Measurements from ENCODE around the gene FTH1.

Gene FTH1

DNA sequence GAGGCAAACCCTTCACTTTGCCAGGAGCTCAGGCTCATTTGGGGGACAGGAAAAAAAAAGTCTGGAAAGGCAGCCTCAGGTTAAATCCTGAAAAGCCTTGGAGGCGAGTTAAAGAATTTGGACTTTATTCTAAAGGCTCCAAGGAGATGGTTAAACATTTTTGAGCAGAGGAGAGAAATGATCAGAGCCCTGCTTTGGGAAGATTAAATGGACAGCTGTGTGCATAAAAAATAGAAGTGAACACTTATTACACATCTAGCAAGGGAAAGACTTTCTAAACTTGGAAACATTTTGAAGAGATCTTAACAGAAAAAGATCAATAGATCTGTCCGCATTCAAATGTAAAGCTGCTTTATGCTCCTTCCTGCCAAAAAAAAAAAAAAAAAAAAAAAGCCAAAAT is 41.7 kb downstream of the FTH1 start:
- Histone ChIP-seq H3K36me3 (ENCODE audit: control insufficient read depth, insufficient read depth, low read length) (no peaks in the 10 kb centered on the region), H3K9me3 (ENCODE audit: control insufficient read depth, low read length) (no peaks in the 10 kb centered on the region), H3K27me3 (ENCODE audit: control insufficient read depth, insufficient read depth, low read length, poor library complexity, severe bottlenecking) (no peaks in the 10 kb centered on the region), H3K4me1 (ENCODE audit: control insufficient read depth, insufficient read depth, low read length) (peaks cover 17% of the 10 kb centered on the region), H3K4me3 (ENCODE audit: insufficient read depth, low read depth, low read length) (no peak overlapping the region), H3K27ac (ENCODE audit: insufficient read depth, low read depth, low read length, poor library complexity, severe bottlenecking) (no peak overlapping the region)
- 88 to 91% methylated on average over 2 of the region's 2 CpGs for WGBS, 2 experiments

DNA sequence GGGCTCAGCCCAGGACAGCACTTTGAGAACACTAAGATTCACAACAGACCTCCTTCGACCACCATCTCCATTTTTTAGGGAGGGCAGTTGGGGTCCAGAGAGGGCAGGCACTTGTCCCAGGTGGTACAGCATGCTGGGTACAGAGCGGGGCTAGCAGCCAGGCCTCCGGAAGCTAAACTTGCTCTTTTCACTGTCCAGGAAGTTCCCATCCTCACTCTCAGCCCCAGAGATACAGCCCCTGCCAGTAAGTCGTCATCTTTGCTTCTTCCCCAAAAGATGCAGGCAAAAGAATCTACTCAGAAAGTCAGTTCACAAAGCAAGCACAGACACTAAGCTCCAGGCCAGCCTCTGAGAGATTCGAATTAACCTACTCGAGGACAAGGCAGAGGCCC is 43.4 kb downstream of the FTH1 start:
- Histone ChIP-seq H3K27ac (ENCODE audit: insufficient read depth, low read depth, low read length, poor library complexity, severe bottlenecking) (no peak overlapping the region), H3K9me3 (ENCODE audit: control insufficient read depth, low read length) (no peaks in the 10 kb centered on the region), H3K4me1 (ENCODE audit: control insufficient read depth, insufficient read depth, low read length) (peaks cover 20% of the 10 kb centered on the region), H3K36me3 (ENCODE audit: control insufficient read depth, insufficient read depth, low read length) (no peaks in the 10 kb centered on the region), H3K4me3 (ENCODE audit: insufficient read depth, low read depth, low read length) (no peak overlapping the region), H3K27me3 (ENCODE audit: control insufficient read depth, insufficient read depth, low read length, poor library complexity, severe bottlenecking) (no peaks in the 10 kb centered on the region)
- 83 to 85% methylated on average over 6 of the region's 6 CpGs for WGBS, 2 experiments

DNA sequence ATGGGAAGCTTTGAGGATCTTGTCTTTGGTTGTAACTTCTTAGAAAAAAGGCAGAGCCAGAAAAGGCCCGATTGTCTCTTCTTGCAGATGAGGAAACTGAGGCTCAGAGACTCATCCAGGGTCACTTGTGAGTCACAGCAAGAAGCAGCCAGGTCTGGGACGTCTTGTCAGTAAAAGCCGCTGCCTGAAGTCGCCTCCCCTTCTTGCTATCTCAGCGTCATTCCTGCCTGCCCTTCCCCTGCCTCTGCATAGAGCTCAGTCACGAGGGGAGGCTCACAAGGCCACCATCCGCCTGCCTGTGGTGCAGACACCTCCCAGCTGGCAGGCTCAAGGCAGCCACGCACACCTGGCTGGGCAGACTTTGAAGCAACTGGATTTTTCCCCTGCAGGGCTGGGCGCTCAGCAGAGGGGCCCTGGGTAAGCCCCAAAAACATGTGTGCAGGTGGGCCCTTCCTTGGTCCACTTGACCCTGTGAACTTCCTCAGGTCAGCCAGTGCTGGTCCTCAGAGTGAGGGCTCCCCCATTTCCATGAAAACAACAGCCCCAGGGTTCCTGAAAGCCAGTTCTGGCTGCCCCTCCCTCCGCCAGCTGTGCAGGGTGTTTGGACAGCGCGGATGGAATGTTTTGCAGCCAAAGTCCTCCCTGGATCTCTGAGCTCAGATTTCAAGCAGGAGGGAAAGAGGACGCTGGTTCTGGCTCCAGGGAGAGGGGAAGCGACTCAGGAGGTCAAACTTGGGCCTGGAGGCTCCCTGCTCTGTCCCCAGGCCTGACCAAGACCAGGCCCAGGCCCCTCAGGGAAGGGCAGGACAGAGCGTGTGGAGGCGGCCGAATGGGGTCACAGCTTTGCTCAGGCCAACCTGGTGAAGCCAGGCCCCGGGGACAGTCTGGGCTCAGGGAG is 44.0 kb downstream of the FTH1 start:
- H3K27me3 ChIP-seq (ENCODE audit: control insufficient read depth, insufficient read depth, low read length, poor library complexity, severe bottlenecking): peaks cover 3% of the 10 kb centered on the region
- no peaks in the 10 kb centered on the region for H3K36me3 ChIP-seq (ENCODE audit: control insufficient read depth, insufficient read depth, low read length)
- 38% methylated on average over 18 of the region's 18 CpGs for WGBS, 2 experiments
- H3K27ac ChIP-seq (ENCODE audit: insufficient read depth, low read depth, low read length, poor library complexity, severe bottlenecking): peak overlapping the region; percentile 36
- no peak overlapping the region for H3K4me3 ChIP-seq (ENCODE audit: insufficient read depth, low read depth, low read length)
- H3K4me1 ChIP-seq (ENCODE audit: control insufficient read depth, insufficient read depth, low read length): peaks cover 24% of the 10 kb centered on the region
- H3K9me3 ChIP-seq (ENCODE audit: control insufficient read depth, low read length): no peaks in the 10 kb centered on the region

GRCh38 chr11:61922539-61922938 is 44.9 kb downstream of the FTH1 start:
- Histone ChIP-seq H3K36me3 (ENCODE audit: control insufficient read depth, insufficient read depth, low read length) (no peaks in the 10 kb centered on the region), H3K27ac (ENCODE audit: insufficient read depth, low read depth, low read length, poor library complexity, severe bottlenecking) (no peak overlapping the region), H3K27me3 (ENCODE audit: control insufficient read depth, insufficient read depth, low read length, poor library complexity, severe bottlenecking) (peaks cover 12% of the 10 kb centered on the region), H3K4me3 (ENCODE audit: insufficient read depth, low read depth, low read length) (no peak overlapping the region), H3K9me3 (ENCODE audit: control insufficient read depth, low read length) (no peaks in the 10 kb centered on the region), H3K4me1 (ENCODE audit: control insufficient read depth, insufficient read depth, low read length) (peaks cover 24% of the 10 kb centered on the region)
- 73 to 77% methylated on average over 6 of the region's 6 CpGs for WGBS, 2 experiments

DNA sequence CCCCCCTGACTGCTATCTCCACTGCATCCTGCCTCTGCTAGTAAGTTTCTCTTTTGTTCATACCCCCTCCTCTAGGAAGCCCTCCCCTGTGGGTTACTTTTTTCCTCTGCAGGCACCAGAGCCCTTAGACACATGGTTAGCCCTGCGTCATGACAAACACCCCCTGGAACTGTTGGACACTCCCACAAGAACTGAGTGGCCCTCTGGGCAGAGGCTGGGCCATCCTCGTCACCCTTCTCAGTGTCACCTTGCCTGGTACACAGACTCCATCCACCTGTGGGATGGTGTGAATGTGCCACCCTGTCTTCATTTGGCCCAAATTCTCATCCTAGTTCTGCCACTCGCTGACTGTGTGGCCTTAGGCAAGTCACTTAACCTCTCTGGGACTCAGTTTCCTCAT is 46.0 kb downstream of the FTH1 start:
- WGBS, 2 experiments: 91 to 99% methylated on average over 3 of the region's 3 CpGs
- Histone ChIP-seq H3K9me3 (ENCODE audit: control insufficient read depth, low read length) (no peaks in the 10 kb centered on the region), H3K36me3 (ENCODE audit: control insufficient read depth, insufficient read depth, low read length) (no peaks in the 10 kb centered on the region), H3K27me3 (ENCODE audit: control insufficient read depth, insufficient read depth, low read length, poor library complexity, severe bottlenecking) (peaks cover 23% of the 10 kb centered on the region), H3K27ac (ENCODE audit: insufficient read depth, low read depth, low read length, poor library complexity, severe bottlenecking) (no peak overlapping the region), H3K4me3 (ENCODE audit: insufficient read depth, low read depth, low read length) (no peak overlapping the region), H3K4me1 (ENCODE audit: control insufficient read depth, insufficient read depth, low read length) (peaks cover 24% of the 10 kb centered on the region)

DNA sequence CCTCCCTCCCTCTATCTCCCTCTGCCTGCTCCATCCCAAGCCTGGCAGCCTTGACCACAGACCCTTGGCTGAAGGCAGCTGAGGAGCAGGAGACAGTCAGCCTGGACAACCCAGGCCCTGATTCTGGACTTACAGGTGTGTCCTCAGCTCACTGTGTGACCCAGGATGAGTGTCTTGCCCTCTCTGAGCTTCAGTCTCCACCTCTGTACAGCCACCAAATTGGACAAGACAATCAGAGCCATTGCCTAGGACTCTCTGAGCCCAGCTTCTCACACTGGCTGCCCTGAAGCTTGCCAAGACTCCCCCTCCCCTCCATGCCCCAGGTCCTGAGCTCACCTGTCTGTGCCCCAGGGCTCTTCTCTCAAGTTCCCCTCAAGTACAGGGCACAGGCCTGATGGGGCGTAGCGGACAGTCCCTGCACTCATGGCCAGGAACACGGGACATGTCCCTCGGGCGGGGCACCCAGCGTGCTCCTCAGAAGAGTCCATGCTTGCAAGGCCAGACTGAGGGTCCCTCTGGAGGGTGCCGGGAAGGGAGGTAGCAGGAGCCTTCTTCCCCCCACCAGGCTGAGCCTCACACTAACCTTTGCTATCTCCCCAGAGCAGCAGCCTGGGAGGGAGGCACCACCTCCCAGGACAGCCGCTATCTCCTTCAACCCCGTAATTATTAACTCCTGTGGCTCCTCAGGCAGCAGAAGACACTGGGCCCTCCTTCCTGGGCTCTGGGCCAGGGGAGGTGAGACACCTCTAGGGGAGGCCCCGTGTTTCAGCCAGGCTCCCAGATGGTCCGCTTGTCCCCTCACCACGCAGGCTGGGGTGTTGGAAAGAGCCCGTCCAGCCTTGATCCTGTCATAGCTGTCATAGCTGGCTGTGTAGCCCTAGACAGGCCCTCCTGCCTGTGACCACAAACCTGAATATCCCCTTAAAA is 47.5 kb downstream of the FTH1 start:
- peaks cover 31% of the 10 kb centered on the region for H3K27me3 ChIP-seq (ENCODE audit: control insufficient read depth, insufficient read depth, low read length, poor library complexity, severe bottlenecking)
- H3K4me3 ChIP-seq (ENCODE audit: insufficient read depth, low read depth, low read length): no peak overlapping the region
- H3K9me3 ChIP-seq (ENCODE audit: control insufficient read depth, low read length): no peaks in the 10 kb centered on the region
- H3K27ac ChIP-seq (ENCODE audit: insufficient read depth, low read depth, low read length, poor library complexity, severe bottlenecking): no peak overlapping the region
- WGBS, 2 experiments: 90 to 93% methylated on average over 13 of the region's 13 CpGs
- H3K4me1 ChIP-seq (ENCODE audit: control insufficient read depth, insufficient read depth, low read length): peaks cover 24% of the 10 kb centered on the region
- H3K36me3 ChIP-seq (ENCODE audit: control insufficient read depth, insufficient read depth, low read length): no peaks in the 10 kb centered on the region

DNA sequence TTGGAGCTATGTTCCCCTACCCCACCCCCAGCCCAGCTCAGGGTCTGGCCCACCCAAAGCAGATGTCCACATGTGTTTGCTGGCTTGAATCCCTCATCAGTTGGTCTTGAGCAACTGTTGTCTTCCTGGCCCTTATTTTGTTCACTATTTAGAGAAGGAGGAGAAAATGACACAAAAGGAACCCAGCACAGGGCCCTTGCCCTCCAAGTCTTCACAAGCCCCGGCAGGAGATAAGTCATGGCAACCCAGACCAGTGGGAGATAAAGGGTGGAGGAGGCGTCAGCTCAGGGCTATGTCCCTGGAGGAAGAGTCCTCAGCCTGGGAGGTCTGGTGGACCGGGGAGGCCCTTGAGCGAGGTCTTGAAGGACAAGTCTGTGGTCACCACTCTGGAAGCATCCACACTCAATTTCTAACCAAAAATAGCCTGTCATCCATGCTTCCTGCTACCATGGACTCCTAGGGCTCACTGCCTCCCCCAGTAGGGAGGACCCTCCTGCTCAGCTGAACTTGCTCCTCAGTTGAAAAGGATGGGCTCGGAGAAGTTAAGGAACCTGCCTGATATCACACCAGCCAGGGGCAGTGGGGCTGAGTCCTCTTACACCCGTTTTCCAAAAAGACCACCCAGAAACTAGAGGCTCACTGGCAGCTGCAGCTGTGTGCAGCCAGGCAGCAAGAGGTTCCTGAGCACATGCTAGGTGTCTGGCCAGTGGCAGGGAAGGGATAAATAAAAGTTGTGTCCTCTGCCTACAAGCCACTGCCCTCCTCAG is 48.3 kb downstream of the FTH1 start:
- Histone ChIP-seq H3K4me1 (ENCODE audit: control insufficient read depth, insufficient read depth, low read length) (peaks cover 24% of the 10 kb centered on the region), H3K27me3 (ENCODE audit: control insufficient read depth, insufficient read depth, low read length, poor library complexity, severe bottlenecking) (peaks cover 31% of the 10 kb centered on the region), H3K36me3 (ENCODE audit: control insufficient read depth, insufficient read depth, low read length) (no peaks in the 10 kb centered on the region), H3K9me3 (ENCODE audit: control insufficient read depth, low read length) (no peaks in the 10 kb centered on the region), H3K4me3 (ENCODE audit: insufficient read depth, low read depth, low read length) (no peak overlapping the region), H3K27ac (ENCODE audit: insufficient read depth, low read depth, low read length, poor library complexity, severe bottlenecking) (no peak overlapping the region)
- 89 to 92% methylated on average over 6 of the region's 6 CpGs for WGBS, 2 experiments

GRCh38 chr11:61918251-61918937 is 49.0 kb downstream of the FTH1 start:
- peaks cover 17% of the 10 kb centered on the region for H3K4me1 ChIP-seq (ENCODE audit: control insufficient read depth, insufficient read depth, low read length)
- 87 to 90% methylated on average over 14 of the region's 14 CpGs for WGBS, 2 experiments
- H3K9me3 ChIP-seq (ENCODE audit: control insufficient read depth, low read length): no peaks in the 10 kb centered on the region
- no peak overlapping the region for H3K4me3 ChIP-seq (ENCODE audit: insufficient read depth, low read depth, low read length)
- no peaks in the 10 kb centered on the region for H3K36me3 ChIP-seq (ENCODE audit: control insufficient read depth, insufficient read depth, low read length)
- no peak overlapping the region for H3K27ac ChIP-seq (ENCODE audit: insufficient read depth, low read depth, low read length, poor library complexity, severe bottlenecking)
- H3K27me3 ChIP-seq (ENCODE audit: control insufficient read depth, insufficient read depth, low read length, poor library complexity, severe bottlenecking): peaks cover 31% of the 10 kb centered on the region

- Histone ChIP-seq H3K36me3 (ENCODE audit: control insufficient read depth, insufficient read depth, low read length) (no peaks in the 10 kb centered on the region), H3K9me3 (ENCODE audit: control insufficient read depth, low read length) (no peaks in the 10 kb centered on the region), H3K4me1 (ENCODE audit: control insufficient read depth, insufficient read depth, low read length) (peaks cover 8% of the 10 kb centered on the region), H3K27me3 (ENCODE audit: control insufficient read depth, insufficient read depth, low read length, poor library complexity, severe bottlenecking) (peaks cover 31% of the 10 kb centered on the region), H3K27ac (ENCODE audit: insufficient read depth, low read depth, low read length, poor library complexity, severe bottlenecking) (no peak within 1 kb of the TSS), H3K4me3 (ENCODE audit: insufficient read depth, low read depth, low read length) (peak within 1 kb of the TSS; percentile 38)
- WGBS, 2 experiments: 4% methylated on average over 74 of the region's 74 CpGs
Observed at GRCh38 chr11:61917334-61918109, 49.9 kb downstream of the FTH1 start, which contains the start of gene RAB3IL1. TSS of gene RAB3IL1 (minus strand) at chr11:61917566. CDS start at chr11:61917367, 199 bp downstream.

Data from ectodermal cell (in vitro differentiated cells).